ENCODE measurements around the gene TMED1. TPM values are rescaled to one million over a fixed set of nuclear protein-coding genes. Genes with fewer than 3 reads are reported as not detected.

The TMED1 gene
- total and polyA plus RNA-seq, 2 of the 4 experiments (the other 2 are of a cell fraction) = 37.6 to 41.4 TPM

- Histone ChIP-seq H3K4ac (ENCODE audit: low read depth, low read length) (no peak overlapping the region), H3K27me3 (ENCODE audit: control insufficient read depth, insufficient read depth, low read length) (no peaks in the 10 kb centered on the region), H3K9me3 (ENCODE audit: control insufficient read depth, insufficient read depth, low read length) (no peaks in the 10 kb centered on the region), H3K23ac (ENCODE audit: low read depth, low read length) (no peak overlapping the region), H3K9ac (ENCODE audit: low read depth, low read length) (no peak overlapping the region), H2BK120ac (ENCODE audit: low read depth, low read length) (no peak overlapping the region), H3K27ac (ENCODE audit: insufficient read depth, low read length) (no peak overlapping the region), H2BK15ac (ENCODE audit: low read depth, low read length) (no peak overlapping the region), H4K20me1 (ENCODE audit: insufficient read depth, low read length) (no peaks in the 10 kb centered on the region), H2BK5ac (ENCODE audit: low read depth, low read length, poor library complexity, severe bottlenecking) (no peak overlapping the region), H3K79me1 (ENCODE audit: low read depth in 1 of 2, low read length in 2 of 2) (peaks cover 0 to 4% of the 10 kb centered on the region in 2 experiments; a peak in 1 of 4 replicates), H2BK20ac (ENCODE audit: low read depth, low read length) (no peak overlapping the region), H4K5ac (ENCODE audit: low read depth, low read length) (no peak overlapping the region), H4K91ac (ENCODE audit: insufficient read depth, low read depth, low read length) (no peak overlapping the region), H2AK5ac (ENCODE audit: low read depth, low read length) (no peak overlapping the region), H3K36me3 (ENCODE audit: control insufficient read depth, insufficient read depth, low read length) (peaks cover 51% of the 10 kb centered on the region), H3K4me3 (ENCODE audit: insufficient read depth, low read depth, low read length) (no peak overlapping the region), H3K56ac (ENCODE audit: extremely low read depth, insufficient read depth, low read length) (no peak overlapping the region), H3K9me1 (ENCODE audit: insufficient read depth, low read length) (no peaks in the 10 kb centered on the region), H2AK9ac (replicated peaks; ENCODE audit: low read depth, low read length, poor library complexity) (no peak overlapping the region), H2AFZ (replicated peaks; ENCODE audit: low read length, poor library complexity) (no peak overlapping the region), H3K14ac (replicated peaks; ENCODE audit: low read depth, low read length) (no peak overlapping the region), H4K8ac (ENCODE audit: low read depth in 2 of 2, low read length in 2 of 2) (no peak overlapping the region), H3K4me1 (ENCODE audit: control insufficient read depth, insufficient read depth, low read length) (no peaks in the 10 kb centered on the region), H3K4me2 (ENCODE audit: low read depth, low read length) (no peak overlapping the region), H3K18ac (ENCODE audit: low read depth, low read length) (no peak overlapping the region)
- intact Hi-C loops (cut with micrococcal nuclease) (no loop called here), in situ Hi-C loops (cut with MboI; ENCODE audit: low sequenced_read_pairs) (no loop called here), dilution Hi-C loops (cut with HindIII; ENCODE audit: low sequenced_read_pairs, unreplicated experiment) (no loop called here)
- ATAC-seq (ENCODE audit: low read depth) = no peak
- BruUV-seq (replicated peaks) = no TSS peak
- DNase-seq = no peak
- ChIA-PET POLR2A (ENCODE audit: unreplicated experiment) (no interaction called here), CTCF (no interaction called here)
- TF ChIP-seq SMC3 (IDR thresholded peaks at IDR 0.05; ENCODE audit: low read depth, low read length) = no peak
- 96% methylated on average over 5 of the region's 7 CpGs; no CpG with 5 or more reads in 1 of the 2 experiments for WGBS, 2 experiments (ENCODE audit: extremely low coverage in 2 of 2, insufficient read length in 1 of 2)
These were observed 9.8 kb downstream of the TMED1 start for GRCh38 chr19:10826231-10826630.
